HG03521 (cell line): ENCODE results near the gene RAMACL.
"Not testable (repeated sequence)": the region's sequence is repeated elsewhere in the genome, so short reads cannot be mapped to it uniquely, and the experiment has no call there.

Experiments
- ATAC-seq: cut with Tn5 transposase; IDR thresholded peaks from one replicate; pipeline ENCODE4 v1.9.1; 2021; ENCODE audit warnings: mild to moderate bottlenecking, moderate library complexity; ENCODE audit not compliant: unreplicated experiment

The RAMACL gene

DNA sequence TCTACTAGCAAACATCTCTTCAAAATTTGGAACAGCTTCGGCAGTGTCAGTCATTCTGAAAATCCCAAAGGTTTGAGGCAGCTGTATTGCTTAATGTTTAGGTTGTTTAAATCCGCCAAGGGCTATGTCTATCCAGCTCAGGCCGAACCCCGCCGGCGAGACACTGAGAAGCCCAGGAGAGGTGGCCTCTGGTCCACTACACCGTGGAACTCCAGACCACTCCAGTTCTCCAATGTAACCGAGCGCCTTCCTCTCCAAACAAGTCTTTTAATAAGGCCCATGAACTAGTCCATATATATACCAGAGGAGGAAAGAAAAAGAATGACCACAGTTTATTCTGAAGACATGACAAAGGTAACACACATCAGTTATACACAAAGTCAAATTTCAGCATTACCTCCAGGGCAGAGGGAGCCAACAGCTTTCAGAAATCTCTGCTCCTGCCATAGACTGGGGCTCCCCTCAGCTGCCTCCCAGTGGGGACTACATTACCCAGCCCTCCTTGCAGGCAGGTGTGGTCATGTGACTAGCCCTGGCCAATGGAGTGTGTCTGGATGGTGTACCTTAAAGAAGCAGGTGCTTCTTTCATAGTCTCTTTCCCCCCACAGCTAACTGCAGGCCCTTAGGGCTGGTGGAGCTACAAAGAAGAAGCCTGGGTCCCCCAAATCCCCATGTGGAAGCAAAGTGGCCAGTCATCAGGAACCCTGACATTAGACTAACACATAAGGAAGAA, at the start of gene RAMACL:
TSS of gene RAMACL (minus strand) at position 255 of the 733 bp plus-strand sequence. CDS start at position 54, 201 bp downstream.
- ATAC-seq: peak; percentile 87

DNA sequence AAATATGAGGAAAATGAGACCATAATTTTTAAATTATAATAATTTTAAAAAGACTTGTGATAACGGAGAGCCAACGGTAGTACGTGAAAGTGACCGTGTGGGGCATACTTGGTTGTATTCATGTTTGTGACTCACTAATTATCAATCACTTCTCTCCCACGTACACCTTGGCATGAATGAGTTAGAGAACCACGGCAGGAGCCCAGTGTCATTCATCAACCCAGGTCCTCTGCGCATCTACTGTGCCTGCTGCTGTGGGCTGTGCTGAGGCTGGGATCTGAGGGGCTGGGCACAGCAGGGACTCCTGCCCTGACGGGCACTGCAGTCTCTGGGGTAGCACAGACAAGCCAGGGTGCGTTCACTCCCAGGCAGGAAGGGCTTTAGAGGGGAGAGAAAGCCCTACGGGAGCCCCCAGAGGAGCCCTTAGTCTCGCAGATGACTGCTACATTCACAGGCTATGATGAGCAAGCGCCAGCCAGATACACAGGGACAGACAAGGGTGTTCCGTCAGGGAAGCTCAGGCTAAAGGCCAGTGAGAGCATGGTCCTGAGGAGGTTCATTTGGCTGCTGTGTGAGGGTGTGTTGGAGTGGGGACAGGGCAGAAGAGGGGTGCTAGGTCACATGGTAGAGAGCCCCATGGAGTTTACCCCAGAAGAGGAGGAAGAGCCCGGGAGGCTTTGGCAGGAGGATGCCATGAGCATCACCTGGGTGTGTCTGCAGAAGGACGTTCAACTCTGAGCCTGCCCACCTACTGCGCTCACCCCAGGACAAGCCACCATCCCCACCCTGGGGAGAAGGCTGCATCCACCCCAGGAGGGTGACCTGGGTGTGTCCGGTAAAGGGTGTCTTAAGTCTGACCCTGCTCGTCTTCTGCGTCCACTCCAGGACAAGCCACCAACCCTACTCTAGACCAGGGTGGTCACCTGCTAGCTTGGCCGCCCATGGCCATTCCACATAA, 48.8 kb upstream of the RAMACL start:
- ATAC-seq: no peak

DNA sequence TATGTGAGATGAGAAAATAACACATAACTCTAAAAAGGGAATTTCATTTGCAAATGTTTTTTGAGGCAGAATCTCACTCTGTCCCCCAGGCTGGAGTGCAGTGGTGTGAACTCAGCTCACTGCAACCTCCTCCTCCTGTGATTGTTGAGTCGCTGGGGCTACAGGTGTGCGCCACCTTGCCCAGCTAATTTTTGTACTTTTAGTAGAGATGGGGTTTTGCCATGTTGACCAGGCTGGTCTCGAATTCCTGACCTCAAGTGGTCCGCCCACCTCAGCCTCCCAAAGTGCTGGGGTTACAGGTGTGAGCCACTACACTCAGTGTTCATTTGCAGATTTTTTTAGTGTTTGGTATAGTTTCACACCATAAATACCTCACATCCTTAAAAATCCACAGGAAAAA, 48.1 kb upstream of the RAMACL start:
- not testable (repeated sequence) for ATAC-seq

DNA sequence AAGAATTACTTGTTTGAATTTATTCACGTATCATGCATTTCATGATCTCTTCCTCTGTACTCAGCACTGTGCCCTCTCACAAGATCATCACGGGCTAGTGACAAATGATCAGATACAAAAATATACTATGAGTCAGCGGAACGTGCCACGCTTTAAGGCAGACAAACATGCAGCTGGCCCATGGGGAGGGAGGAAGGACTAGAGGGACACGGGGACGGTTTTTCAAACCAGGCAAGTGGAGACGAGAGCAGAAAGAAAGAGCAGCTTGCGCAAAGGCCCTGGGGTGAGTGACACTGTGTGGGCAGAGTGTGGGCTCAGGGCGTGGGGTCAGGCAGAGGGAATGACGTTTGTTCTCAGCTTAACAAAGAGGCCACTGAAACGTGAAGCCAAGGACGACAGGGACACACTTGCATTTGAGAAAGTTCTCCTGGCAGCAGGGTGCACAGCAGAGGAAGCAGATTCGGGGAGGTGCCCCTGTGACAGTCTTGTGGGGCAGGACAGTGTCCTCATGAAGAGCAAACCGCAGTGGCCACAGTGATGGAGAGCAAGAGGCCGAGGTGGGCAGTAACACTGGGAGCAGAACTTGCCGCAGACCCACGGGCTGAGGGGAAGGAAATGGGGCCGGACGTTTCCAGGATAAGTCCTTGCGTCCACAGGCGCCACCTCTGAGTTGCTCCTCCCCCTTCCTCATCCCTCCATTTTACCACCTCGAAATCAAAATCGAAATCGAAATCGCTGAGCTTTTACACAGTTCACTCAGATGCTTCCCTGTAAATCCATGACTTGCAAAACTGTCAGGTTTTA, 47.5 kb upstream of the RAMACL start:
- ATAC-seq: no peak

DNA sequence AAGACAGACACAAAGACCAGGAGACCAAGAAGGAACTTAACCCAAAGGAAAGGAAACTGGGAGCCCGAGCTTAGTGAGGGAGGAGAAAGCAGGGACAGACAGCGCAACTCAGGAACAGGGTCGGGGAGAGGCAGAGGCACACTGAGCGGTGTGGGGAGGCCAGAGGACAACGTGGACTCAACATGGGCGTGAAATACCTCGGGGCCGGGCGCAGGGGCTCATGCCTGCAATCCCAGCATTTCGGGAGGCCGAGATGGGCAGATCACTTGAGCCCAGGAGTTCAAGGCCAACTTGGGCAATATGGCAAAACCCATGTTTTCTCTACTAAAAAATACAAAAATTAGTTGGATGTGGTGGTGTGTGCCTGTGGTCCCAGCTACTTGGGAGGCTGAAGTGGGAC, 46.3 kb upstream of the RAMACL start:
- no peak for ATAC-seq

DNA sequence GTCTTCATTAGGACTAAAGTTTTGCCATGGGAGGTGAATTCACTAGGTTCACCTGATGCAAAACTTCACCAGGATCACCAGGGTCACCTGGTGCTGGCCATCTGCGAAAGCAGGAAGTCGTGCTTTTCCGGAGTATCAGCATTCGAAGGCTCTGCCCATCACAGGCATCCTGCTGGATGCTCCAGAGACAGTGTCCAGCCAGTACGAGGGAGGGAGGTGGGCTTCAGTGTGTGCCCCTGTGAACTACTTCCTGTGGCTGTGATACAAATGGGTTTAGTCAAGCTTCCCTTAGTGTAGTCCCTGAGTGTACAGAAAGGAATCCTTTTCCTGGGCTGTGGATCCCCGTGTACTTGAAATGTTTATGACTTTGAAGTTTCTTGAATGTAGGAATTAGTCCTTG, 44.0 kb upstream of the RAMACL start:
- no peak for ATAC-seq

DNA sequence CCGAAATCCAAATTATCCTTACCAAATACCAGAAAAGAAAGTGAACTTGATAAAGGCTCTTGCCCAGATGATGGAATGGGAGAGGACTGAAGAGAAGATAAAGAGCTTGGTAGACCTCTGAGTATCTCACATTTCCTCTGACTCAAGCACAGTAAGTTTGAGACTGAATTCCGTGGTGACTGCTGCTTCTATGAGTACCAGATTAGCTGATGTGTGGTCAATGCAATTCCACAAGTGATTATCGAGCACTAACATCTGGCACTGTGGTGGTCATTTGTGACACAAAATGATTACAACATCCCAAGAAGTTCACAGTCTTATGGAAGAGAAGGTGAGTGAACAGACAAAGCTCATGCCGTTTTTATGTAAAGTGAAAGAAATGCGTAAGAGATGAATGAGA, 43.1 kb upstream of the RAMACL start:
- ATAC-seq: no peak

DNA sequence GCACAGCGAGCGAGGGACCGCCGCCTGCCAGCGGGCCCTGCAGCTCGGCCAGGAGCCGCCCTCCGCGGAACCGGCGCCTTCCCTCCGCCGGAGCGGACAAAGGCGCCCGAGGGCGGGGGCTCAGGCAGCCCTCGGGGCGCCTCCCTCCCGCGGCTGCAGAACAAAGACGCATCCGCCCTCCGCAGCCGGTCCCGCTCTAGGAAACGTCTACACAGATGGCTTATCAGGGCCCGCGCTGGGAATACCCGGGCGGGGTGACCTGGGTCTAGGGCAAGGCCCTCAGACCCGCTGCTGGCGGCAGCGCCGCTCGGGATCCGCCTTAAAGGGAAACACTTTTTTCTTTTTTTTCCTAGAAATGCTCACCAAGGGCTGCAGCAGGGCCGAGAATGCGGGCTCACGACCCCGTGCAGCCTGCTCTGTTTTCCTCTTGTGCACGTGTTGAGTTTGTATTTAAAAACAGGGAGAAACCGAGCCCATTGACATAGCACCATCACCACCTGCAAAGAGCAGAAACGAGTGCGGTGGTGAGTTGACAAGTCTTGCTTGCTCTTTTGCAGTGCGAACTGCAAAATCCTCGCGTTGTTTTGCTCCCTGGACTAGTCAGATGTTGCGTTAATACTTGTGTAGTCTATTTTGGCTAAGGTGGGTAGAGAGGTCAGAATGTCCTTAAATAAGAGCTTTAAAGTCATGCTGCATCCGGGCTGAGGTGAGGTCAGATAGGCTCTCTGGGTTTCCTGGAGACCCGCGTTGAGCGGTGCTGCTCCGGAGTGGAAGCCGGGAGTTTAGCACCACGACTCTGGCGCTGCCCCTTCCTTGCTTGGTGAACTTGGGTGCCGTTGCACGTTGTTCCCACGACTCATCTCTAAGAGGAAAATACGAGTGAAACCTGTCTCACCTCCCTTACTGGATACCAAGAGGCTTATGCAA, 41.7 kb upstream of the RAMACL start:
- peak; percentile 19 for ATAC-seq

DNA sequence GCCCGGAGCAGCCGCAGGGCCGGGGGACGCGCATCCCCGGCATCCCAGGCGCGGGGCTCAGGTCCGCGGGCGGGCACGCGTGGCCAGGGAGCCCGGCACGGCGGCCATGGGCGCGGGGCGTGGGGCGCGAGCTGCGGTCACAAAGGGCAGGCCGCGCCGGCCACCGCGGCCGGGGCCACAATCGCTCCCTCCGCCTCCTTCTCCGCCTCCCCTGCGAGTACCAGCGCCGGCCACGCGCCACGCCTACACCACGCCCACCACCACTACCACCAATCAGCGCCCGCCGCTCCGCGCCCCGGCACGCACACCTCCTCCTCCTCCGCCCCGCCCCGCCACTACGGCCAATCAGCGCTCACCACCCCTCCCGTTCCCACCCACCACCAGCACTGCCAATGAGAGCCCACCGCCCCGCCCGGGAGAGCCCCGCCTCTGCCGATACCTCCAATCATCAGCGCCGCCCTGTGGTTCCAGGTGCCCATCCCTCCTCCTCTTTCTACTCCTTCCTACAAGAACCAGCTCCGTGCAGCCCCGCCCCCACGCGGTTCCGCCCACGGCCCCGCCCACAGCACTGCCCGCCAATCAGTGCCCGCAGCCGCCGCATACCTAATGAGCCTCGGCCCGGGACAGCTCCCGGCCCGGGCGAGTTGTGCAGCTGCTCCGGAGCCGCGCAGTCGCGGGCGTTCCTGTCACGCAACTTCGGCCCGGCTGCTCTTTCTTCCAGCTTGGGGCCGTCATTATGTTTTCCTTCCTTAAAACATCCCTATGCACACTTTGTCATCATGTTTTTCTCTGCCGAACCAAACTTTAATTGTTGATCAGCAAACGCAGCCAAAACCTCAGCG, 40.8 kb upstream of the RAMACL start, which contains the start of gene RPS6KA2:
TSS of gene RPS6KA2 (minus strand) at position 219 of the 842 bp plus-strand sequence. CDS start 232 bp downstream, outside the sequence.
- peak; percentile 90 for ATAC-seq

DNA sequence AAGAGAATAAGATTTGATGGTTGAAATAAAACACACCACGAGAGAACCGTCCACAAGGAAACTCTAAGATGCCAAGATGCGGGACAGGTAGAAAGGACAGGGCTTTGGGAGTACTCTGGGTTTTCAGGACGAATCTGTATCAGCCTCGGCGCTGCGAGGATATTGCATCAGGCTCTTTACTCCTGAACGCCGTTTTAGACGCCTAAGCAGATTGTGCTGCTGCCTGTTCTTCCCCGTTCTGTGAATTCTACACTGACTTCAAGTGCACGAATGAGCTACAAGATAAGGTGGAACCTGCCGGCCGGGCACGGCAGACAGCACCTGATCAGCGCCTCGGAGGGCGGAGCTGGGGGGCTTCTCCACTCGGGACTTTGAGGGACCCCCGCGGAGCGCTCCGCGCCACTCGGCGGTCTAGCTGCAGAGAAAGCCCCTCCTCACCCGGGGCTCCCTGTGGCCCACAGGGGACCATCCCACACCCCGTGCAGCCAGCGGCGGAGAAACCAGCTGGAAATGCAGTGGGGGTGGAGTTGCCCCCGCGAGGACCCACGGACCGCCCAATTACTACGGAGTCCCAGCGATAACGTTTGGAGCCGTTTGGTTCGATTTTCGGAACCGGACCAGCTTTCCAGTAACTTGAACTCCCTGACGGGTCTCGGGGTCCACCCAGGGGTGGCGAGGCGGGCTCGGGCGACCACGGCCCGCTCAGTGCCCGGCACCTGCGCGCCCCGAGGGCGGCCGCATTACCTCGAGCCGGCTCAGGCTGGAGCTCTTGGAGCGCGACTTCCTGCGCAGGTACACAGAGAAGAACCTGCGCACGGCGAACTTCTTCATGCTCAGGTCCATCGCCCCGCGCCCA, 39.9 kb upstream of the RAMACL start:
- ATAC-seq: peak; percentile 1

DNA sequence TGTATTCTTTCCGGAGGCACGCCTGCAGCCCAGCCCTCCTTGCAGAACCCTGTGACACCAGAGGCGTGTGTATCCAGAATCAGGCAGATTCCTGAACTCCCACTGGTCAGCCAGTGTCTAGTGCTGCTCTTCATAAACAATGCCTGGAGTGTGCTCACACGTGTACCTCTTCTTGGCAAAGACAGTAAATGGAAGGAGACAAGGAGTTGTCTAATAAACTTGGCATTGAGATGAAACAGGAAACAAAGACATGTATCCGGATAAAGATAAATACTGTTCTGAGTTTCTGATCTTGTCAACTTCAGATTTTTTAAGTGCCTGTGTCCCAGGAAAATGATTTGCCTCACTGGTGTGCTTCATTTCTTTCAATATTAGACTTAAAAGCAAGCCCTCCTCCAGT, 38.9 kb upstream of the RAMACL start:
- no peak for ATAC-seq

DNA sequence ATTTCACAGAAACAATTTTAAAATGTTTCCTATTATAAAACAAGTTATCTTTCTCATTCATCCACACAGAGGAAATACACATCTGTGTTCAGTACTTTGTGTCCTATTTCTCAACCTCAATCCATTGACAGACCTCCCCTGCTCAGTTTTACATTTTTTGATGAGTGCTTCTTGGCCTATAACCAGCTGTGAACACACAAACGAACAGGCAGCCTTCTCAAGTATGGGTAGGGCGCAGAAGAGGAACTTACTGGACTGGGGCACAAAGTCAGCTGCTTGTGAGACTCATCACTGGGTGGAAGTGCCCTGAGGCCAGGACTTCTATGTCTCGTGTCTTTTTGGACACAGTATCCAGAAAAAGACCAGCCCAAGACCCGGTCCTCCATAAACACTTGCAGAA, 37.8 kb upstream of the RAMACL start:
- no peak for ATAC-seq

DNA sequence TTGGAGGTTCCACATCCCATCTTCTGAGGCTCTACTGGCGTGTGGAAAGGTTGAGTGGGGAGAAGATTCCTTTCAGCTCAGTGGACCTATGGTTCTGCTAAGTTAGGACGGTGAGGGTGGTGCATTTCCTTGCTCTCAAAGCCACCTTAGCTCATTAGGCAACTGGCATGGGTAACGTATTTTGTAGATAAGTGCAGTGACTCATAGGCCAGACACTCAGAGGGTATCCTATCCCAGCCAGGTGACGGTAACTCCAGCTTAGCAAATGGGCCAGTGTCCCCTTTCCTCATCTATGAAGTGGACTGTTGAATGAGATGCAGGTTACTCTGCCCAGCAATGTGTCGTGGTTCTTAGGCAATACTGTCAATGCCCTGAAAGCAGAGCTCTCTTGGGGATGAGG, 36.8 kb upstream of the RAMACL start:
- no peak for ATAC-seq

DNA sequence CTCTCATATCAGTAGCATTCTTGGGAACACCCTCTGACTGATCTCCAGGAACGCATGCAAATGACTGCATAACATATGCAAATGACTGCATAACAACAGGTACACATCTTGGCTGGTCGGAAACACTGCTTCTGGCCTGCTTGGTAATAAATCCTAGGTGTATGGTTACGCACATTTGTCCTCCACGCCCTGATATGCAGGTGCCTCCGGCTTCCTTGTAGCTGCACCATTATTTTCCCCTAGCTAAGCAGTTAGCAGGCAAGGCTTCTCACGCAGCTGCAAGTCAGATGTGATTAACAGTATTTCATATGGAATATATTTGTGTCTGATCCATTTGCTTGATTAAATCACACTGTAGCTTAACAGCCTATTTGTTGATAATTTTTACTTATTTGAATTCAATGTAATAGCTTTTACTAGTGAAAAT, 34.6 kb upstream of the RAMACL start:
- no peak for ATAC-seq

DNA sequence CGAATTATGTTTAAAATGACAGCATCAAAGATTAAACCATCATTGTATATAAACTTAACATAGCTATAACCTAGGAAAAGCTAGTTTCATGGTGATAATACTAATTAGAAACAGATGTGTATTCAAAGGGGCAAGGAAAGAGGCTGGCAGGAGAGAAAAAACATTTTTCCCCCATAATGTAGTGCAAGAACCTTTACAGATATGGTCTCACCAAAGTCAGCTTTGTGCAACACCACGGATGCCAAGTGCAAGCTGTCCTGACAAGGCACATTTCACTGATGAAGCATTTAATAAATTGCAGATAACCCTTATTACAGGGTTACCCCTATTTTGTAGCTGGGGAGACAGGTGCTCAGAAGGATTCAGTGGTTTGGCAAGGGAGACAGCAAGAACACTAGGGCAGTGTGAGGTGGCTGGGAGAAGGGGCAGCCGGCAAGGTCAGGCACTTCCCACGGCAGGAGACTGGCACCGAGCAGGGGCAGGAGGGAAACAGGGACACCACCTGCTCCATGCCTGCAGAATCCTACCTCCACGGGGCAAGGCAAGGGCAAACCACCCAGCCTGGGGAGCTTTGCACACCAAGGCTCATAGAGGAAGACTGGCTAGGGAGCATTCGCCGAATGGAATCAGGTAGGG, 34.1 kb upstream of the RAMACL start:
- no peak for ATAC-seq

DNA sequence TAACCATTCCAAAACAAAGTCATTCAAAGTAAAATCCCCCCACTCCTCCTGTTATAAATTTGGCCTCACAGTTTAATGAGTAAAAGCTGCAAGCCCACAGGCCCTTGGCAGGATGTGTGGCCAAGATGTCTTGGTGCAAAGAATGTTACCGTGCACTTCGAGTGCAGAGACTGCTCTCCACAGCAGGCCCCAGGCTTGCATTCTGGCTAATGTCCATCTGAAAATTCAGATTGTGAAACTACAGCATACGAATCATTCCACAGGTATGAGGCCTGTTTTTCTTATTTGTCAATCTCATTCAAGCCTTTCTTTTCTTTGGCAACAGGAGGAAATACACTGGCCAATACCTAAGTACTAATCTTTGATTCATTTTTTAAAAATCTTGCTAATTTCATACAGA, 33.4 kb upstream of the RAMACL start:
- ATAC-seq: no peak

DNA sequence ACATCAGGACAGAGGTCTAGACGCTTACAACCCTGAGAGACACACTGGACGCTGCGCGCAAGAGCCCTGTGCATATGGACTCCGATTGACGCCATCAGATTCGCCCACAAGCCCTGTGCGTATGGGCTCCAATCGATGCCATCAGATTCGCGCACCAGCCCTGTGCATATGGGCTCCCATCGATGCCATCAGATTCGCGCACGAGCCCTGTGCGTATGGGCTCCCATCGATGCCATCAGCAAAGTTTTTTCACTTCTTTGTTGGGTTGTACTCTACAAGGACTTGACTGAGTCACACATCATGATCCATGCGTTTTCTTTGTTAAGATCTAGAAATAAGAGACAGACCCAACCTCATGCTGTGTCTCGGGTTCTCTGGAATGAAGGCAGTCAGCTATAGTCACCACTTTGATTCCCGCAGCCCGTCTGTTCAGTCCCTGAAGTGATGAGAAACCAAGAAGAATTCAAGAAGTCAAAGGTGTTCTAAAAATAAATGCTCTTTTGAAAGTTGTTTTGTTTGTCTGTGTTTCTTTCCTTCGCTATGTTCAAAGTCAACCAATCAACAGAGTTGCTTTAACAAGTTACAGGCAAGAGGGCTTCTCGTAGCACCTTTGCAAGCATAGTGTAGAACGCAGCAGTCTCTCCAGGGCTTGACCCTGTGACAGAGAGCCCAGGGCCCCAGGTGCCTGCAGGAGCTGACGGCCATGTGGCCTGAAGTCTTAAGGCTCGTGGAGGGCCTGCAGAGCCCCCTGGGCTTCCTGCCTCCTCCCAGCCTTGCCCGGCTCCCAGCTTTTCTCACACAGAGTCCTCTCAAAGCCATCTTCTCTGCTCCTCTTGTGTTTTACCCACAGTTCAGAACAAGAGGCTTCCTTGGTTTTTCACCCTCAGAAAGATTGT, 32.6 kb upstream of the RAMACL start:
- no peak for ATAC-seq
